ENCODE data around the gene TRAPPC2.
"Not testable (repeated sequence)": the region's sequence is repeated elsewhere in the genome, so short reads cannot be mapped to it uniquely, and the experiment has no call there.

The TRAPPC2 gene

DNA sequence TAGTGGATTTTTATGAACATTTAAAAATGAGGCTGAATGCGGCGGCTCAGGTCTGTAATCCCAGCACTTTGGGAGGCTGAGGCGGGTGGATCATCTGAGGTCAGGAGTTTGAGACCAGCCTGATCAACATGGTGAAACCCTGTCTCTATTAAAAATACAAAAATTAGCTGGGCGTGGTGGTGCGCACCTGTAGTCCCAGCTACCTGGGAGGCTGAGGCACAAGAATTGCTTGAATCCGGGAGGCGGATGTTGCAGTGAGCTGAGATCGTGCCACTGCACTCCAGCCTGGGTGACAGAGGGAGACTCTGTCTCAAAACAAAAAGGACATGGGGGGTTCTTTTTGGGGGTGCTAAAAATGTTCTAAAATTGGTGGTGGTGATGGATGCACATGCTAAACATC is 64.7 kb downstream of the TRAPPC2 start:
- H3K36me3 ChIP-seq (ENCODE audit: control insufficient read depth, insufficient read depth, low read length); H3K9ac ChIP-seq (ENCODE audit: low read length); H3K27me3 ChIP-seq (ENCODE audit: control insufficient read depth, insufficient read depth, low read length); H3K9me3 ChIP-seq (ENCODE audit: control insufficient read depth, insufficient read depth, low read depth, low read length); H3K4me1 ChIP-seq (ENCODE audit: control insufficient read depth, insufficient read depth, low read length); H3K27ac ChIP-seq (ENCODE audit: low read depth, low read length); H3K4me3 ChIP-seq (ENCODE audit: low read depth, low read length): not testable (repeated sequence)

DNA sequence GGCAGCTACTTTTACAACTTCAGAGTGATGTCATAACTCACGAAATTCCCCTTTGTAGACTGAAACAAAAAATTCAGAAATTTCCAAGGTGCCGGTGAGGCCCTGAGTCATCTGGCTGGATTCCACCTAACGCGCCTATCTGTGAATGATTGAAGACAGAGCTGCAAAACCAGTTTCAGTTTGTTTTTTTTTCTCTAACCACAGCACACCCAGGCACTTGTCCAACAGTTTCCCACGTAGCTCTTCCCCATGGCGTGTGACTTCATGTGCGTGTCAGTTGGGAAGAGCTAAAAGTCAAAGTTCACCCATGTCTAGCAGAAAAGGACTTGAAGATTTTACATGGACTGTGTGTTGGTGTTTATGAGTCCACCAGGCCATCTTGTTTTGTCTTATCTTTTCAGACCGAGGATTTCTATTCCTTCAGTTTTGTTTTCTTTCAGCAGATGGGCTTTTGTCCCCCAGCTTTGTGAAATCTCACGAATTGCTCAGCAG is 65.1 kb downstream of the TRAPPC2 start:
- Histone ChIP-seq H3K9ac (ENCODE audit: low read length) (no peak overlapping the region), H3K9me3 (ENCODE audit: control insufficient read depth, insufficient read depth, low read depth, low read length) (no peaks in the 10 kb centered on the region), H3K36me3 (ENCODE audit: control insufficient read depth, insufficient read depth, low read length) (no peaks in the 10 kb centered on the region), H3K27ac (ENCODE audit: low read depth, low read length) (no peak overlapping the region), H3K27me3 (ENCODE audit: control insufficient read depth, insufficient read depth, low read length) (no peaks in the 10 kb centered on the region; the same call in 1 of the 2 replicates), H3K4me1 (ENCODE audit: control insufficient read depth, insufficient read depth, low read length) (no peaks in the 10 kb centered on the region), H3K4me3 (ENCODE audit: low read depth, low read length) (no peak overlapping the region)

DNA sequence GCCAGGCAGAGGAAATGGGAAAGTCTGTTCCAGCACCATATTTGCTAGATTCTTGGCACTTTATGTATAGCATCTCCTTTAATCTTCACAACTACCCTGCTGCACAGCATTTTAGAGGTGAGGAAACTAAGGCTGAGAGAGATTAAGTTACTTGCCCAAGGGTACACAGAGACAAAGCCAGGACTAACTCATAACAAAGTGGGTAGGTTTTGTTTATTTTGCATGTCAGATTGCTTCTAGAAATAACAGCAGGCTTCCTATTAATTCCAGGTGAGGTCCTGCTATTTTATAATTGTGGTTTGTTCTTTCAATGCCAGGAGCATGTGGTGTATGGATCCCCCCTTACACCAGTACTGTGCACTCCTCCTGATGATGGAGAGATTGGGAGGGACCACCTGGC is 66.5 kb downstream of the TRAPPC2 start:
- Histone ChIP-seq H3K9ac (ENCODE audit: low read length) (no peak overlapping the region), H3K27ac (ENCODE audit: low read depth, low read length) (no peak overlapping the region), H3K27me3 (ENCODE audit: control insufficient read depth, insufficient read depth, low read length) (no peaks in the 10 kb centered on the region; the same call in 1 of the 2 replicates), H3K36me3 (ENCODE audit: control insufficient read depth, insufficient read depth, low read length) (peaks cover 7% of the 10 kb centered on the region), H3K4me3 (ENCODE audit: low read depth, low read length) (no peak overlapping the region), H3K9me3 (ENCODE audit: control insufficient read depth, insufficient read depth, low read depth, low read length) (no peaks in the 10 kb centered on the region), H3K4me1 (ENCODE audit: control insufficient read depth, insufficient read depth, low read length) (no peaks in the 10 kb centered on the region)

DNA sequence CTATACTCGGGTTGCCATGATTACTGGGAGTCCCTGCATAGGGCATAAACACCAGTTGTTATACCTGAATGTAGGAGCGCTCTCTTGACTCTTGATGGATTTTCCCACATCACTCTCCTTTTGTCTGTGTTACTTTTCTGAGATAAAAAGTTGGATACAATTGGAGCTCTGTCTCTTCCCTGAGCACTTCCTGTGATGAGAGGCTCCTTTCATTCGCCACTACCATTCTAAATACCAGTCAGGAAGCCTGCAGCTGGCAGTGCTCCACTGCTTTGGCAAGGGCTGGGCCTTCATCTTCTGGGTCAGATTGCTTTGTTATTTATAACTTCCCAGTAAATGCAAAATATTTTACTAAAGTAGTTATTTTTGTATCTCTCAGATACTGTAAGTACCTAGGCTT is 67.6 kb downstream of the TRAPPC2 start:
- Histone ChIP-seq H3K36me3 (ENCODE audit: control insufficient read depth, insufficient read depth, low read length) (peaks cover 10% of the 10 kb centered on the region), H3K4me1 (ENCODE audit: control insufficient read depth, insufficient read depth, low read length) (no peaks in the 10 kb centered on the region), H3K9ac (ENCODE audit: low read length) (no peak overlapping the region), H3K9me3 (ENCODE audit: control insufficient read depth, insufficient read depth, low read depth, low read length) (no peaks in the 10 kb centered on the region), H3K4me3 (ENCODE audit: low read depth, low read length) (no peak overlapping the region), H3K27ac (ENCODE audit: low read depth, low read length) (no peak overlapping the region), H3K27me3 (ENCODE audit: control insufficient read depth, insufficient read depth, low read length) (no peaks in the 10 kb centered on the region; the same call in 1 of the 2 replicates)

DNA sequence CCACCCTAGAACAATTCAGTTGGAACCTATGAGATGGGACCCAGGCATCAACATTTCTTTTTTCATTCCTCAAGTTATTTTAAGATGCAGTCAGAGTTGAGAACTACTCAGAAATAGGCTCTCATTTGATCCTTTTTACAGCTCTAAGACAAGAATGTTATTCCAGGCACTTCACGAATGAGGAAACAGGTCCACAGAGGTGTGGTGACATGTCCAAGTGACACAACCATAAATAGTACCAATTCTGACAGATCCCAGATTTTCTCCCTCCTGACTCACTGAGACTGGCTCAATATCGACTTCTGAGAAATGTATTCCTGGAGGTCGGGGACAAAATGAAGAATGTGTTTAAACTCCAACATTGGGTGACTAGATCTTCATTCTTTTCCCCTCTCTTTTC is 70.4 kb downstream of the TRAPPC2 start:
- Histone ChIP-seq H3K4me1 (ENCODE audit: control insufficient read depth, insufficient read depth, low read length) (peaks cover 3% of the 10 kb centered on the region), H3K9me3 (ENCODE audit: control insufficient read depth, insufficient read depth, low read depth, low read length) (no peaks in the 10 kb centered on the region), H3K27ac (ENCODE audit: low read depth, low read length) (no peak overlapping the region), H3K36me3 (ENCODE audit: control insufficient read depth, insufficient read depth, low read length) (peaks cover 19% of the 10 kb centered on the region), H3K27me3 (ENCODE audit: control insufficient read depth, insufficient read depth, low read length) (no peaks in the 10 kb centered on the region; the same call in 1 of the 2 replicates), H3K4me3 (ENCODE audit: low read depth, low read length) (no peak overlapping the region), H3K9ac (ENCODE audit: low read length) (no peak overlapping the region)

DNA sequence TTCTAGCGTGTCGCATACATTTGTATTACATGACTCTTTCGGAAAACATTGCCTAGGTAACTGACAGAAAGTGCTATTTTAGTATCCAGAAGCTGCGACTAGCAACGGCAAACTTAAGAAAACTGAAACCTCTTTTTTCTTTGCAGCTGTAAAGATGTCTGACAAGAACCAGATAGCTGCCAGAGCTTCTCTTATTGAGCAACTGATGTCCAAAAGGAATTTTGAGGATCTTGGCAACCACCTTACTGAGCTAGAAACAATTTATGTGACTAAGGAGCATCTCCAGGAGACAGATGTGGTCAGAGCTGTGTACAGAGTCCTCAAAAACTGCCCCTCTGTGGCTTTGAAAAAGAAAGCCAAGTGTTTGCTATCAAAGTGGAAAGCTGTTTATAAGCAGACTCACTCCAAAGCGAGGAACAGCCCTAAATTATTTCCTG is 72.0 kb downstream of the TRAPPC2 start:
- Histone ChIP-seq H3K9ac (ENCODE audit: low read length) (no peak overlapping the region), H3K27me3 (ENCODE audit: control insufficient read depth, insufficient read depth, low read length) (no peaks in the 10 kb centered on the region; the same call in 1 of the 2 replicates), H3K27ac (ENCODE audit: low read depth, low read length) (no peak overlapping the region), H3K9me3 (ENCODE audit: control insufficient read depth, insufficient read depth, low read depth, low read length) (no peaks in the 10 kb centered on the region), H3K36me3 (ENCODE audit: control insufficient read depth, insufficient read depth, low read length) (peaks cover 19% of the 10 kb centered on the region), H3K4me3 (ENCODE audit: low read depth, low read length) (no peak overlapping the region), H3K4me1 (ENCODE audit: control insufficient read depth, insufficient read depth, low read length) (peaks cover 6% of the 10 kb centered on the region)

All from HUES6 (cell line).